Kidney (tissue), 14 donors: Measurements from ENCODE around the gene SKI. TPM values are rescaled to one million over a fixed set of nuclear protein-coding genes. Genes with fewer than 3 reads are reported as not detected.

ENCODE experiments used
- DNase-seq, 5 donors: peaks; one replicate each; pipeline ENCODE4 v3.0.0-alpha.2; 2013 to 2020
- FAIRE-seq: peaks from 2 replicates; lab custom pipeline; 2012; peaks lifted over from hg19 to GRCh38; lab: Jason Lieb, UNC
- H3K27ac ChIP-seq, 2 donors: one replicate each; pipeline ENCODE4 v1.7.0; 2013; ENCODE audit warnings: low read depth in 2 of 2, low read length in 2 of 2, inconsistent platforms in 1 of 2
- H3K27me3 ChIP-seq: one replicate; pipeline ENCODE4 v1.7.1; 2013; ENCODE audit warnings: low read length, inconsistent platforms; ENCODE audit not compliant: control insufficient read depth, insufficient read depth
- H3K36me3 ChIP-seq, 3 donors: one replicate each; pipeline versions ENCODE4 v1.7.0 to v1.7.1; 2013; ENCODE audit warnings: low read length in 3 of 3, control low read depth in 1 of 3, inconsistent platforms in 1 of 3; ENCODE audit not compliant: insufficient read depth in 3 of 3, control insufficient read depth in 2 of 3
- H3K4me1 ChIP-seq, 3 donors: one replicate each; pipeline versions ENCODE4 v1.7.0 to v1.7.1; 2013; ENCODE audit warnings: low read length in 3 of 3, inconsistent platforms in 1 of 3, low read depth in 1 of 3; ENCODE audit not compliant: control insufficient read depth in 2 of 3, insufficient read depth in 2 of 3
- H3K4me3 ChIP-seq, 3 donors: one replicate each; pipeline versions ENCODE4 v1.7.0 to v1.8.1; 2013; ENCODE audit warnings: low read length in 3 of 3, control low read depth in 1 of 3, inconsistent platforms in 1 of 3
- H3K9ac ChIP-seq, 3 donors: one replicate each; pipeline versions ENCODE4 v1.7.0 to v1.7.1; 2013; ENCODE audit warnings: low read length in 3 of 3, control low read depth in 1 of 3, inconsistent platforms in 1 of 3
- H3K9me3 ChIP-seq, 3 donors: one replicate each; pipeline versions ENCODE4 v1.7.0 to v1.7.1; 2013; ENCODE audit warnings: low read length in 3 of 3, control low read depth in 1 of 3, inconsistent platforms in 1 of 3; ENCODE audit not compliant: control insufficient read depth in 2 of 3, insufficient read depth in 1 of 3
- intact Hi-C: fragments of 100-400 bp; cut with DNase I; formaldehyde crosslinking; loops from one replicate; pipeline ENCODE4 v1.11.1; 2022
- polyA plus RNA-seq: library from polyadenylated mRNA; stranded (reverse); fragments of 350-450 nt; fragmentation: Illumina TruSeq; extraction: RNeasy Lipid Tissue Mini Kit (QIAGEN cat#74804); gene quantifications from one replicate; pipeline ENCODE4 v1.2.3, GENCODE V29; 2014; ENCODE audit warnings: low read depth, low replicate concordance; ENCODE audit not compliant: insufficient read depth
- total RNA-seq: library from RNA; stranded (reverse); fragmentation: NEBNext Ultra II Directional; extraction: Animal tissue kit (Norgen Biotek cat#: 25700); gene quantifications from one replicate; pipeline ENCODE4 v1.2.1, GENCODE V29; 2021
- TF ChIP-seq, protein P1 (sequence below): IDR thresholded peaks from 3 replicates; pipeline ENCODE4 v1.5.1; 2012; ENCODE audit warnings: mild to moderate bottlenecking, moderate library complexity, borderline replicate concordance; ENCODE audit not compliant: insufficient read depth; ENCODE audit errors: extremely low read depth
- donor health status: control.
- donor health status: control.
- donor health status: control.
- donor health status: control.
- donor health status: control.
- donor health status: DM: yes; HTN: yes; CAD: no.
- donor health status: Normal renal cell carcinoma (clear cell type).

Gene SKI
- total and polyA plus RNA-seq, 2 donors from 2014 or later: 9.2 to 78.6 TPM

DNA sequence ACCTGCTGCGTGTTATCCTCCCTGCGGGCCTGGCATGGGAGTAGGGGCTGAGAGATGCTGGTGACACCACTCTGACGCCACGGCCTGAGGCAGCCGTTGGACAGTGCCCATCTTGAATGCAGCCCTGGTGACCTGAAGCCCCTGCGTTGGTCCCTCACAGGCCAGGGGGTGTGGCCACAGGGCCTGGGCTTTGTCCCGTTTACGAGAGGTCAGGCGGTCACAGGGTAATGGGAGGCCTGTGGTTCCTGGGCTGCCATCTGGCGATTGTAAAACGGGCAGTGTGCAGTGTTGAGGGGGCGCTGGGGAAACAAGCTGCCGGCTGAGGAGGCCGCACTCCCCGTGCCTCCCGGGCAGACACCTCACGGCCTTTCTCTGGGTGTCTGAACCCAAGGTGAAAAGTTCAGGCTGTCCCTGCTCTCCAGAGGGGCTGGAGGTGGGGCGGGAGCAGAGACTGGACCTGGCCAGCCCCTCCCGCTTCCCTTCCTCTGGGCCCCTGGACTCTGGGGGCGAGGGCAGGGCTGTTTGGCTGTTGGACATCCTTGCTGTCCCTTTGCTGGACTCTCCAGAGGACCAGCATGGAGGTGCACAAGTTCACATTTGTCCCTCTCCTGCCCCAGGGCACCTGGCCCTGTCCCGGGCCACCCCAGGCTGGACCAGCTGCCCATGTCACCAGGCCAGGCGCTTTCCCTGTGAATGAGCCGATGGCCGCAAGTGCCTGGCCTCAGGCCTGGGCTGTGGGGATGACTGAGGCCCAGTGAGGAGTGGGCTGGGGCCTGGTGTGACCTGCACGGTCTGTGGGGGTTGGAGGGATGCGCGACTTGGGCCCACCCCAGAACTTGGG lies 42.4 kb downstream of the SKI start:
- no peak overlapping the region for H3K4me3 ChIP-seq
- H3K9me3 ChIP-seq: no peaks in the 10 kb centered on the region
- H3K9ac ChIP-seq: peak overlapping the region in 1 of 3 donors; percentile 12
- DNase-seq: peak; percentile 62 to 80 (median 72)
- intact Hi-C loops: no loop called here
- H3K4me1 ChIP-seq: peaks cover 0 to 67% (median 61%) of the 10 kb centered on the region in 3 donors
- TF ChIP-seq, protein P1, sequence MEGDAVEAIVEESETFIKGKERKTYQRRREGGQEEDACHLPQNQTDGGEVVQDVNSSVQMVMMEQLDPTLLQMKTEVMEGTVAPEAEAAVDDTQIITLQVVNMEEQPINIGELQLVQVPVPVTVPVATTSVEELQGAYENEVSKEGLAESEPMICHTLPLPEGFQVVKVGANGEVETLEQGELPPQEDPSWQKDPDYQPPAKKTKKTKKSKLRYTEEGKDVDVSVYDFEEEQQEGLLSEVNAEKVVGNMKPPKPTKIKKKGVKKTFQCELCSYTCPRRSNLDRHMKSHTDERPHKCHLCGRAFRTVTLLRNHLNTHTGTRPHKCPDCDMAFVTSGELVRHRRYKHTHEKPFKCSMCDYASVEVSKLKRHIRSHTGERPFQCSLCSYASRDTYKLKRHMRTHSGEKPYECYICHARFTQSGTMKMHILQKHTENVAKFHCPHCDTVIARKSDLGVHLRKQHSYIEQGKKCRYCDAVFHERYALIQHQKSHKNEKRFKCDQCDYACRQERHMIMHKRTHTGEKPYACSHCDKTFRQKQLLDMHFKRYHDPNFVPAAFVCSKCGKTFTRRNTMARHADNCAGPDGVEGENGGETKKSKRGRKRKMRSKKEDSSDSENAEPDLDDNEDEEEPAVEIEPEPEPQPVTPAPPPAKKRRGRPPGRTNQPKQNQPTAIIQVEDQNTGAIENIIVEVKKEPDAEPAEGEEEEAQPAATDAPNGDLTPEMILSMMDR: no peak
- H3K27me3 ChIP-seq: no peaks in the 10 kb centered on the region
- H3K36me3 ChIP-seq: no peaks in the 10 kb centered on the region
- H3K27ac ChIP-seq: no peak overlapping the region
- FAIRE-seq: no peak

GRCh38 chr1:2271211-2271721 lies 43.1 kb downstream of the SKI start:
- no peak for FAIRE-seq
- Histone ChIP-seq H3K27ac (no peak overlapping the region), H3K27me3 (no peaks in the 10 kb centered on the region), H3K36me3 (no peaks in the 10 kb centered on the region), H3K9me3 (no peaks in the 10 kb centered on the region), H3K4me3 (no peak overlapping the region), H3K4me1 (peaks cover 0 to 73% (median 65%) of the 10 kb centered on the region in 3 donors), H3K9ac (no peak overlapping the region)
- TF ChIP-seq, protein P1: no peak
- DNase-seq: peak in 3 of 5 donors; percentile 33 to 77 (median 70)
- intact Hi-C loops: no loop called here

DNA sequence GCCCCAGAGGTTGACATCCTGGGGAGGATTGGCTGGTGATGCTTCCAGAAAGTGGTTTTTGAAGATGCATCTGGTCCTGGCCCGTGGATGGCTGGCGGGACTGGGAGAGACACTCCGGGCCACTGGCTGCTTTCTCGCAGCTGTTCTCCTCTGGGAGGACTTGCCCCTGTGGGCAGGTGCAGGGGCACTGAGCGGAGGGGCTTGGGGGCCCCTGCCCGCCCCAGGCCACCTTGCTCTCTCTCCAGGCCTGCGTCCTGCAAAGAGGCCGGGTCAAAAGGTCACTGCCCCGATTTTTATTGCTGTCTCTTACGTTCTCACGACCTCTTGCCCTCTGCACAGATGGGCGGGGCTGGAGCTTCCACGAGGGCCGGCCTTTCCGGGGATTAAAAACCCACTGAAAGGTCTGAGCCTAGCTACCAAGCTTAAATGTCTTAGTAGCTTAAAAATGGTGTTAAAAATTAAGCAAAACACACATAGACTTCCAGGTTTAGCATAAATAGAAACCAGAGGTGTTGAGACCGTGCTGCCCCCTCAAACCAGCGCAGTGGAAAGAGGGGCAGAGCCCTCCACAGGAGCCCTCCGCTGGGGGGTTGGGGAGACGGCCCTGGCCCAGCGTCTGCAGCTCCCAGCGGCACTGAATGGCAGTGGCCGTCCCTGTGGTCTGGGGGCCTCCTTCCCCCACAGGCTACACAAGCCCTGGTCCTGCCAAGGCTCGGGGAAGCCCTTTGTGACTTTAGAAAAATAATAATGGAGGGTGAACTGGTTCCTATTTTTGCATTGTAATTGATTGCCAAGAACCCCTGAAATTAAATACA lies 43.9 kb downstream of the SKI start:
- intact Hi-C loops: no loop called here
- DNase-seq (peak in 2 of 5 donors; percentile 63 to 74), FAIRE-seq (no peak)
- Histone ChIP-seq H3K9ac (no peak overlapping the region), H3K4me1 (peaks cover 0 to 72% (median 63%) of the 10 kb centered on the region in 3 donors), H3K27me3 (no peaks in the 10 kb centered on the region), H3K4me3 (no peak overlapping the region), H3K36me3 (no peaks in the 10 kb centered on the region), H3K9me3 (no peaks in the 10 kb centered on the region), H3K27ac (no peak overlapping the region)
- TF ChIP-seq, protein P1: no peak
